IMR-90 (cell line): ENCODE measurements around the gene ABHD17A. TPM values are rescaled to one million over a fixed set of nuclear protein-coding genes. Genes with fewer than 3 reads are reported as not detected.

Source experiments
- ATAC-seq: fragments of 200-7000 bp; cut with Tn5 transposase; 2 replicates; pipeline ENCODE4 v1.9.1; 2020; ENCODE audit warnings: low read depth, mild to moderate bottlenecking, moderate library complexity
- BruUV-seq: library from RNA; stranded (reverse); fragments of 400-500 nt; replicated peaks from 2 replicates; lab custom pipeline; 2021; lab: Mats Ljungman, UMichigan
- CTCF ChIA-PET: fragments of 300-600 bp; formaldehyde crosslinking; extraction: SDS; loops from one replicate; lab custom pipeline; 2021; ENCODE audit warnings: antibody characterized with exemption; lab: Yijun Ruan, JAX
- POLR2A ChIA-PET: fragments of 300-600 bp; sonication (Branson Sonifier 250); formaldehyde crosslinking; loops from one replicate; lab custom pipeline; 2022; ENCODE audit warnings: antibody characterized with exemption; ENCODE audit not compliant: unreplicated experiment; lab: Charles Lee
- DNase-seq: peaks from one replicate; pipeline ENCODE4 v3.0.0; 2013
- H2AFZ ChIP-seq: replicated peaks from 2 replicates; pipeline ENCODE3; 2013; ENCODE audit warnings: low read length, mild to moderate bottlenecking; ENCODE audit not compliant: poor library complexity
- H2AK5ac ChIP-seq: 2 replicates; pipeline ENCODE4 v1.6.1; 2013; ENCODE audit warnings: low read depth, low read length, inconsistent platforms
- H2AK9ac ChIP-seq: replicated peaks from 2 replicates; pipeline ENCODE3; 2013; ENCODE audit warnings: mild to moderate bottlenecking, low read depth, low read length, moderate library complexity; ENCODE audit not compliant: poor library complexity
- H2BK120ac ChIP-seq: 2 replicates; pipeline ENCODE4 v1.6.1; 2013; ENCODE audit warnings: low read depth, low read length, inconsistent platforms
- H2BK15ac ChIP-seq: 3 replicates; pipeline ENCODE4 v1.6.1; 2013; ENCODE audit warnings: low read depth, low read length, inconsistent platforms
- H2BK20ac ChIP-seq: 2 replicates; pipeline ENCODE4 v1.6.1; 2013; ENCODE audit warnings: low read depth, mild to moderate bottlenecking, inconsistent platforms, low read length, moderate library complexity
- H2BK5ac ChIP-seq: 2 replicates; pipeline ENCODE4 v1.6.1; 2013; ENCODE audit warnings: mild to moderate bottlenecking, low read depth, low read length, inconsistent platforms; ENCODE audit not compliant: poor library complexity, severe bottlenecking
- H3K14ac ChIP-seq: replicated peaks from 2 replicates; pipeline ENCODE4 v1.6.1; 2013; ENCODE audit warnings: low read depth, low read length, inconsistent platforms
- H3K18ac ChIP-seq: 2 replicates; pipeline ENCODE4 v1.6.1; 2013; ENCODE audit warnings: low read depth, low read length, control low read depth
- H3K23ac ChIP-seq: 2 replicates; pipeline ENCODE4 v1.6.1; 2013; ENCODE audit warnings: low read depth, low read length, inconsistent platforms
- H3K27ac ChIP-seq: 2 replicates; pipeline ENCODE4 v1.5.1; 2013; ENCODE audit warnings: mild to moderate bottlenecking, control low read depth, low read length; ENCODE audit not compliant: insufficient read depth
- H3K27me3 ChIP-seq: 2 replicates; pipeline ENCODE4 v1.6.1; 2013; ENCODE audit warnings: low read length; ENCODE audit not compliant: control insufficient read depth, insufficient read depth
- H3K36me3 ChIP-seq: 2 replicates; pipeline ENCODE4 v1.6.1; 2013; ENCODE audit warnings: low read length, mixed read lengths; ENCODE audit not compliant: control insufficient read depth, insufficient read depth
- H3K4ac ChIP-seq: 2 replicates; pipeline ENCODE4 v1.6.1; 2013; ENCODE audit warnings: low read depth, low read length, inconsistent platforms
- H3K4me1 ChIP-seq: 2 replicates; pipeline ENCODE4 v1.6.1; 2013; ENCODE audit warnings: low read length, mixed read lengths; ENCODE audit not compliant: control insufficient read depth, insufficient read depth
- H3K4me2 ChIP-seq: 2 replicates; pipeline ENCODE4 v1.6.1; 2013; ENCODE audit warnings: low read depth, mild to moderate bottlenecking, control low read depth, low read length, moderate library complexity
- H3K4me3 ChIP-seq: 2 replicates; pipeline ENCODE4 v1.5.1; 2013; ENCODE audit warnings: low read depth, mild to moderate bottlenecking, control low read depth, low read length, moderate library complexity; ENCODE audit not compliant: insufficient read depth
- H3K56ac ChIP-seq: 2 replicates; pipeline ENCODE4 v1.6.1; 2013; ENCODE audit warnings: low read length, inconsistent platforms; ENCODE audit not compliant: insufficient read depth; ENCODE audit errors: extremely low read depth
- H3K79me1 ChIP-seq, 2 experiments: 2 replicates each; pipeline ENCODE4 v1.6.1; 2013; ENCODE audit warnings: low read length in 2 of 2, inconsistent platforms in 1 of 2, low read depth in 1 of 2
- H3K9ac ChIP-seq: 2 replicates; pipeline ENCODE4 v1.6.1; 2013; ENCODE audit warnings: low read depth, low read length, control low read depth
- H3K9me1 ChIP-seq: 2 replicates; pipeline ENCODE4 v1.6.1; 2013; ENCODE audit warnings: low read length, inconsistent platforms; ENCODE audit not compliant: insufficient read depth
- H3K9me3 ChIP-seq: 2 replicates; pipeline ENCODE4 v1.6.1; 2013; ENCODE audit warnings: low read length; ENCODE audit not compliant: control insufficient read depth, insufficient read depth
- H4K20me1 ChIP-seq: 2 replicates; pipeline ENCODE4 v1.6.1; 2013; ENCODE audit warnings: low read length, inconsistent platforms; ENCODE audit not compliant: insufficient read depth
- H4K5ac ChIP-seq: 2 replicates; pipeline ENCODE4 v1.6.1; 2013; ENCODE audit warnings: mild to moderate bottlenecking, low read depth, low read length, control low read depth
- H4K8ac ChIP-seq, 2 experiments: 2 replicates each; pipeline ENCODE4 v1.6.1; 2013; ENCODE audit warnings: low read depth in 2 of 2, low read length in 2 of 2, control low read depth in 1 of 2, inconsistent platforms in 1 of 2
- H4K91ac ChIP-seq: 2 replicates; pipeline ENCODE4 v1.6.1; 2013; ENCODE audit warnings: low read depth, low read length, inconsistent platforms; ENCODE audit not compliant: insufficient read depth
- CEBPB ChIP-seq: IDR thresholded peaks from 2 replicates; pipeline ENCODE4 v1.6.1; 2012; ENCODE audit warnings: low read depth, low read length, improper control_type of control experiment
- MAFK ChIP-seq: IDR thresholded peaks from 2 replicates; pipeline ENCODE4 v1.6.1; 2012; ENCODE audit warnings: low read depth, low read length, improper control_type of control experiment
- MAZ ChIP-seq: IDR thresholded peaks from 2 replicates; pipeline ENCODE4 v1.6.1; 2012; ENCODE audit warnings: low read depth, mild to moderate bottlenecking, low read length, improper control_type of control experiment, moderate library complexity, borderline replicate concordance
- WGBS, 2 experiments: methylation state at CpG; one replicate each; pipeline versions ENCODE4 v1.1.5 to v1.1.7; 2013; ENCODE audit warnings: missing lambda C conversion rate in 2 of 2; ENCODE audit not compliant: insufficient read length in 1 of 2; ENCODE audit errors: extremely low coverage in 2 of 2; 5-methylcytosine and 5-hydroxymethylcytosine counted together
- dilution Hi-C: fragments of 300-500 bp; cut with HindIII; formaldehyde crosslinking; loops from one replicate; pipeline ENCODE4 v1.14.3; 2018; ENCODE audit warnings: low sequenced_read_pairs; ENCODE audit not compliant: unreplicated experiment
- in situ Hi-C: fragments of 300-500 bp; cut with MboI; formaldehyde crosslinking; loops from 3 replicates; pipeline ENCODE4 v1.14.3; 2019; ENCODE audit warnings: low sequenced_read_pairs, inconsistent platforms, mixed read lengths
- intact Hi-C: fragments of 100-400 bp; cut with micrococcal nuclease; formaldehyde crosslinking; loops from 2 replicates; pipeline ENCODE4 v1.10.0; 2022
- polyA plus RNA-seq, 3 experiments: library from polyadenylated mRNA; depleted of rRNA; stranded (reverse); fragments of >200 nt; gene quantifications; 2 replicates each; pipeline ENCODE4 v1.2.3, GENCODE V29; 2012; ENCODE audit warnings: low replicate concordance in 1 of 3
- total RNA-seq: library from RNA; depleted of rRNA; stranded (reverse); fragments of >200 nt; gene quantifications from 2 replicates; pipeline ENCODE4 v1.2.3, GENCODE V29; 2012

Gene ABHD17A
- total and polyA plus RNA-seq, 2 of the 4 experiments (the other 2 are of a cell fraction): 37.8 to 76.2 TPM

GRCh38 chr19:1917146-1917545, 31.9 kb upstream of the ABHD17A start:
- CTCF ChIA-PET: no interaction called here
- no peaks in the 10 kb centered on the region for H3K4me1 ChIP-seq
- in situ Hi-C loops: no loop called here

More at GRCh38 chr19:1917146-1917545, 31.9 kb upstream of the ABHD17A start:
- Histone ChIP-seq H2BK15ac (no peak overlapping the region), H3K9me3 (no peaks in the 10 kb centered on the region), H4K91ac (no peak overlapping the region), H3K27me3 (no peaks in the 10 kb centered on the region), H3K4me3 (no peak overlapping the region), H2BK5ac (no peak overlapping the region), H4K20me1 (peaks cover 24% of the 10 kb centered on the region), H2AFZ (peak overlapping the region; percentile 67), H4K8ac (no peak overlapping the region), H2AK9ac (no peak overlapping the region), H3K9ac (no peak overlapping the region), H2BK20ac (no peak overlapping the region), H2BK120ac (no peak overlapping the region), H3K9me1 (no peaks in the 10 kb centered on the region), H2AK5ac (no peak overlapping the region), H3K18ac (no peak overlapping the region), H3K23ac (no peak overlapping the region), H4K5ac (no peak overlapping the region), H3K14ac (no peak overlapping the region), H3K79me1 (peaks cover 3 to 29% of the 10 kb centered on the region in 2 experiments; a peak in 3 of 4 replicates), H3K4ac (no peak overlapping the region), H3K56ac (no peak overlapping the region), H3K36me3 (peaks cover 55% of the 10 kb centered on the region), H3K4me2 (no peak overlapping the region), H3K27ac (no peak overlapping the region)
- TF ChIP-seq MAZ: no peak
- no peak for TF ChIP-seq MAFK
- TF ChIP-seq CEBPB: no peak
- DNase-seq (no peak), ATAC-seq (no peak)
- POLR2A ChIA-PET: no interaction called here
- no TSS peak for BruUV-seq
- intact Hi-C loops (no loop called here), dilution Hi-C loops (no loop called here)
- WGBS, 2 experiments: 87% methylated on average over 9 of the region's 17 CpGs; no CpG with 5 or more reads in 1 of the 2 experiments
